ENCODE data around the gene SLITRK5. TPM values are rescaled to one million over a fixed set of nuclear protein-coding genes. Genes with fewer than 3 reads are reported as not detected.

Gene SLITRK5
- total and polyA plus RNA-seq, 11 donors, result under 0.01 to 0.61 (median 0.02) TPM; not detected in 3

DNA sequence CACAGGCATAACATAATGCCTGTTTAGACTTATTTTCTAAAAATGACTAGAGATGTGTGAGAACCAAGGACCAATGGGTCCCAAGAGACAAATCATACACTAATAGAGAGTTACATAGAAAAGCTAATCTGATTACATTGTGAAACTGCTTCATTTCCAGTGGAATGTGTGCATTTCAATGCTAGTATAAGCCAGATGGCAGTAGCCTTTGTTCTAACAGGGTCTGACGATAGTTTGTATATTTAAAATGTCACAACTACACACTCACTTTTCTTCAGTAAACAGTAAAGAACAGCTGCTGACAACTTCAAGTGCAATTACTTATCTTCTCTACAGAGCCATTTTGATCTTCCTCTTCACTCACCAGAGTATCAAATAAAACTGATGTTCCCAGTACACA is 4.3 kb upstream of the SLITRK5 start:
- ATAC-seq (no peak), DNase-seq (no peak)
- intact Hi-C loops (cut with DNase I), result no loop called here
- Histone ChIP-seq H3K27ac (no peak overlapping the region), H3K9me3 (no peaks in the 10 kb centered on the region), H3K4me1 (peaks cover 0 to 11% (median 4%) of the 10 kb centered on the region in 12 donors), H3K36me3 (no peaks in the 10 kb centered on the region), H3K27me3 (peaks cover 3 to 39% (median 11%) of the 10 kb centered on the region in 9 donors), H3K4me3 (no peak overlapping the region)
- WGBS, 4 donors, result 29 to 34% (median 29%) methylated on average over 1 of the region's 1 CpG
- TF ChIP-seq, protein P1, sequence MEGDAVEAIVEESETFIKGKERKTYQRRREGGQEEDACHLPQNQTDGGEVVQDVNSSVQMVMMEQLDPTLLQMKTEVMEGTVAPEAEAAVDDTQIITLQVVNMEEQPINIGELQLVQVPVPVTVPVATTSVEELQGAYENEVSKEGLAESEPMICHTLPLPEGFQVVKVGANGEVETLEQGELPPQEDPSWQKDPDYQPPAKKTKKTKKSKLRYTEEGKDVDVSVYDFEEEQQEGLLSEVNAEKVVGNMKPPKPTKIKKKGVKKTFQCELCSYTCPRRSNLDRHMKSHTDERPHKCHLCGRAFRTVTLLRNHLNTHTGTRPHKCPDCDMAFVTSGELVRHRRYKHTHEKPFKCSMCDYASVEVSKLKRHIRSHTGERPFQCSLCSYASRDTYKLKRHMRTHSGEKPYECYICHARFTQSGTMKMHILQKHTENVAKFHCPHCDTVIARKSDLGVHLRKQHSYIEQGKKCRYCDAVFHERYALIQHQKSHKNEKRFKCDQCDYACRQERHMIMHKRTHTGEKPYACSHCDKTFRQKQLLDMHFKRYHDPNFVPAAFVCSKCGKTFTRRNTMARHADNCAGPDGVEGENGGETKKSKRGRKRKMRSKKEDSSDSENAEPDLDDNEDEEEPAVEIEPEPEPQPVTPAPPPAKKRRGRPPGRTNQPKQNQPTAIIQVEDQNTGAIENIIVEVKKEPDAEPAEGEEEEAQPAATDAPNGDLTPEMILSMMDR (IDR thresholded peaks at IDR 0.05), result no peak
- TF ChIP-seq POLR2A (IDR thresholded peaks at IDR 0.05), result no peak

DNA sequence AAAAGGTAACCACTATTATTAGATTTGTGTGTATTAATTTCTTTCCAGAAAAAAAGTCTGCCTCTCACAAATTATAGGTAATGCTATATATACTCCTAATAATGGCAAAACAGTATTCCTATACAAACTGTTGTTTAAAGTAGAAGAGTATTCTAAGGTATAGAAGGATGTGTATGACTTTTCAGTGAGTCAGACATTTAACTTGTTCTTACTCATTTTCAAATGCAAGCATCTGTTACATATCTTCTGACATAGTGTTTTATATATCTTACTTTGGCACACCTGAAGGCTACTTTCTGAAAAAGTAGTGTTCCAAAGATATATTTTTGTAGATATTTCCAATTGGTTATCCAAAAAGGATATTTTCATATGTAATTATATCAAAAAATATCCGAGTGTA is 3.5 kb upstream of the SLITRK5 start:
- DNase-seq (no peak), ATAC-seq (no peak)
- H3K4me1 ChIP-seq, result peaks cover 0 to 20% (median 8%) of the 10 kb centered on the region in 12 donors
- no peak overlapping the region for H3K4me3 ChIP-seq
- no peaks in the 10 kb centered on the region for H3K36me3 ChIP-seq
- 57 to 78% (median 73%) methylated on average over 1 of the region's 1 CpG for WGBS, 4 donors
- H3K27ac ChIP-seq, result no peak overlapping the region
- intact Hi-C loops (cut with DNase I), result no loop called here
- peaks cover 7 to 47% (median 18%) of the 10 kb centered on the region in 9 donors for H3K27me3 ChIP-seq
- TF ChIP-seq POLR2A (IDR thresholded peaks at IDR 0.05), result no peak
- TF ChIP-seq, protein P1 (IDR thresholded peaks at IDR 0.05), result no peak
- no peaks in the 10 kb centered on the region for H3K9me3 ChIP-seq

DNA sequence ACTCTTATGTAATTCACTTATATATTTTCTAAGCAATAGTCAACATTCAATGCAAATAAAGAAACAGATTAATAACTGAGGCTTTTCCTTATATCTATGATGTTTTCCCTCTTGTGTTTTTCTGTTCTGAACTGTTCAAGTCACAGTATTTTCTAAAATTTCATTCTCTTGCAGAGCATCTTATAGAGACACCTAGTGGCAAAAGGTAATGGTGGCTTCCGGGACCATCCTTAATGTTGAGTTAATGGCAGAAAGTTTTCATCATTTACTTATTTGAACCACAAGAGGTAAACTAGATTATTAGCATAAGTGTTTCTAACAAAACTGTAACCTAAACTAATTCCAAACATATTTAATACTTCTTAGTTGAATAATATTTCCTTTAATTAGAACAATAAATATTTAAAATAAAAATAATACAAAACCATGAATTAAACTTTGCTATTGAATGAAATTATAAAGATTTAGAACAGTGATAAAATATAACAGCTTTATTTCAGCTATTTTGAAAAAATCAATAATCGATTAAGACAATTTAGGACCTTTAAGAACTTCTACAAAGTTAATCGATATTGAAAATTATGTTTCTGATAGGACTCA is 1.7 kb upstream of the SLITRK5 start:
- TF ChIP-seq, protein P1 (IDR thresholded peaks at IDR 0.05), result peak in 8 of 12 donors; percentile 9 to 46 (median 24)
- TF ChIP-seq POLR2A (IDR thresholded peaks at IDR 0.05), result no peak
- WGBS, 4 donors, result 35 to 38% (median 36%) methylated on average over 3 of the region's 3 CpGs
- Histone ChIP-seq H3K27me3 (peaks cover 15 to 62% (median 36%) of the 10 kb centered on the region in 9 donors), H3K4me3 (no peak overlapping the region), H3K9me3 (no peaks in the 10 kb centered on the region), H3K36me3 (no peaks in the 10 kb centered on the region), H3K27ac (no peak overlapping the region), H3K4me1 (peaks cover 0 to 29% (median 8%) of the 10 kb centered on the region in 12 donors)
- DNase-seq (no peak), ATAC-seq (no peak)
- intact Hi-C loops (cut with DNase I), result no loop called here

DNA sequence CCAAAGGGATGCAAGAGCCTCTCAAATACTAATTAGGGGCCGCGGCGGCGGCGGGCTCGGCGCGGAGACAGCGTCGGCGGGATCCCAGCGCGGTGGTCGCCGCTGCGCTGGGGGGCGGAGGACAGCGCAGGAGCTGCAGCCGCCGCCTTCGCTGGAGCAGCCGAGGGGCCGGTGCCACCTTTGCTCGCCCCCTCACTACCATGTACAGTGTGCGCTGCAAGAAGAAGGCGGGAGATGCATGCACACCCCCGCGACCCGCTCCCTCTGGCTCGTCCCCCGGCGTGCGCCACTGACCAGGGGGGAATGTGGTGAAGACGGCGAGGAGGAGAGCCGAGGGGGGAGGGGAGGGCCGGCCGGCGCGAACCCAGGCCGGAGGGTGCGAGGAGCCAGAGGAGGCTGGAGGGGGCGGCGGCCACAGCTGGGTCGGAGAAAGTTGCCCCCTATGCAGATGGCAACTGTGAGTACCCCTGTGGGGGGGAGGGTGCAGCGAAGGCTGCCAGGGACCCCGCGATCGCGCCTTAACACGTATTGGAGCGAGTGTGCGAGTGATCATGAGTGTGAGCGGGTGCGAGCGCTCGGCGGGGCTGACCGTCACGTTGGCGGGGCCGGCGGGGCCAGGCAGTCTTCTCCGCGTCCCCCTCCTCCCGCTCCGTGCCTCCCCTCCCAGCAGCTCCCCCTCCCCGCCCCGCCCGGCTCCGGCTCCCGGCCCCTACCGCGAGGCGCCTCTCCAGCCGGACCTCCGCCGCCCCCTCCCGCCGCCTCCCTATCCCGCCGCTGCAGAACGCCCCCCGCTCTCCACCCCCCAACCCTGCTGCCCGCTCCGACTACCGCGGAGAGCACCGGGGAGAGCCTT is 808 bp downstream of the SLITRK5 start:
- no peak overlapping the region for H3K27ac ChIP-seq
- peak overlapping the region; percentile 32 to 67 (median 51) for H3K4me3 ChIP-seq
- H3K27me3 ChIP-seq, result peaks cover 30 to 85% (median 61%) of the 10 kb centered on the region in 9 donors
- ATAC-seq (peak in 1 of 4 donors; percentile 29), DNase-seq (no peak)
- TF ChIP-seq, protein P1 (IDR thresholded peaks at IDR 0.05), result no peak
- TF ChIP-seq POLR2A (IDR thresholded peaks at IDR 0.05), result no peak
- WGBS, 4 donors, result 0 to 2% (median 1%) methylated on average over 32 to 89 of the region's 89 CpGs
- H3K36me3 ChIP-seq, result no peaks in the 10 kb centered on the region
- no peaks in the 10 kb centered on the region for H3K9me3 ChIP-seq
- intact Hi-C loops (cut with DNase I), result no loop called here
- peaks cover 0 to 32% (median 10%) of the 10 kb centered on the region in 12 donors for H3K4me1 ChIP-seq

Data from heart left ventricle (tissue), 16 donors.